VCaP (cell line): Measurements from ENCODE around the gene VGLL4.

Source experiments
- H3K27ac ChIP-seq: fragments of 450-650 bp; 2 replicates; pipeline ENCODE4 v1.5.1; 2017
- TF ChIP-seq, protein P1 (sequence below): fragments of 450-650 bp; conservative IDR thresholded peaks from 2 replicates; pipeline ENCODE4 v1.5.1; 2017; ENCODE audit warnings: mild to moderate bottlenecking, moderate library complexity

Gene VGLL4

DNA sequence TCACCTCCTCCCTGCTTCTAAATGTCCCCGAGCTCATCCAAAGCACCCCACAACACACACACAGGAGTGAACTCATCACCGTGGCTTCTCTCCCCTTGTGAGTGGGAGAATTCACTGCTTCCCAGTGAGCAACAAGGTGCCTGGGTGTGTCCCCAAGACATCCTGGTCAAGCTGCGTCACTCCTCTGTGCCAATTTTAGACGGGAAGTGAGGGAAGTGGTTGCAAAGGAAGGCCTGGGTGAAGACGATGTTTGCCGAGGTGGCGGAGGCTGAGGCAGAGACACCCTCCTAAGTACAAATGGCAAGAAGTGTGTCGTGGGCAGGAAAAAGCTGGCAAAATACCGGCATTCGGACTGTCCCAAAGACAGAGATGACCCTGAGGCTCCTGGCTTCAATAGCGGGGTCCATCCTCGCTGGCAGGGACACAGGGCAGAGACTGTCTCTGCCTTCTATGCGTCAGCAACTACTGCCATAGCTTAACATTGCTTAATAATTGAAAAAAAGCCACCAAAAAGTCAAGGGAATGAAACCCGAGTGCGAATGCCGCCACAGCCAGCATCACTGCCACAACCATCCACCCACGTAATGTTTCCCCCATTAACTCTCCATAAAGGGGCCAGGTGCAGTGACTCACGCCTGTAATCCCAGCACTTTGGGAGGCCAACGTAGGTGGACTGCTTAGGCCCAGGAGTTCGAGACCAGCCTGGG lies 72.8 kb downstream of the VGLL4 start:
- H3K27ac ChIP-seq: no peak overlapping the region
- TF ChIP-seq, protein P1, sequence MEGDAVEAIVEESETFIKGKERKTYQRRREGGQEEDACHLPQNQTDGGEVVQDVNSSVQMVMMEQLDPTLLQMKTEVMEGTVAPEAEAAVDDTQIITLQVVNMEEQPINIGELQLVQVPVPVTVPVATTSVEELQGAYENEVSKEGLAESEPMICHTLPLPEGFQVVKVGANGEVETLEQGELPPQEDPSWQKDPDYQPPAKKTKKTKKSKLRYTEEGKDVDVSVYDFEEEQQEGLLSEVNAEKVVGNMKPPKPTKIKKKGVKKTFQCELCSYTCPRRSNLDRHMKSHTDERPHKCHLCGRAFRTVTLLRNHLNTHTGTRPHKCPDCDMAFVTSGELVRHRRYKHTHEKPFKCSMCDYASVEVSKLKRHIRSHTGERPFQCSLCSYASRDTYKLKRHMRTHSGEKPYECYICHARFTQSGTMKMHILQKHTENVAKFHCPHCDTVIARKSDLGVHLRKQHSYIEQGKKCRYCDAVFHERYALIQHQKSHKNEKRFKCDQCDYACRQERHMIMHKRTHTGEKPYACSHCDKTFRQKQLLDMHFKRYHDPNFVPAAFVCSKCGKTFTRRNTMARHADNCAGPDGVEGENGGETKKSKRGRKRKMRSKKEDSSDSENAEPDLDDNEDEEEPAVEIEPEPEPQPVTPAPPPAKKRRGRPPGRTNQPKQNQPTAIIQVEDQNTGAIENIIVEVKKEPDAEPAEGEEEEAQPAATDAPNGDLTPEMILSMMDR: no peak

DNA sequence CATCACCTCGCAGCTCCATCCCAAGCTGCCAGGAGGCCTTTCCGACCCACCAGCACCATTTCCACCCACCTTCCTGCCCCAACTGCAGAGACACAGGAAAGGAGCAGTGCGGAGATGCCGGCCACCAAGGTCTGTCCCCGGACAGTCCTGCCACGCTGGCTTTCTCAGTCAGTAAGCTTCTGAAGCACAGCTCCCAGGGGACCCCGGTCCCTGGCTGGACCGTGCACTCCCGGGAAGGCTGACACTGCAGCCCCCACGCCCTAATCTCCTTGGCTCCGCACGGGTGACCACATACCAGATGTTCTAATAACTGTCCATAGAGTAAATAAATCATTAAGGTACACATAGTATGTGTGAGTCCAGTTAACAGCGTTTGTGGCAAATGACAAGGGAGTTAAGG lies 73.5 kb downstream of the VGLL4 start:
- H3K27ac ChIP-seq: no peak overlapping the region

DNA sequence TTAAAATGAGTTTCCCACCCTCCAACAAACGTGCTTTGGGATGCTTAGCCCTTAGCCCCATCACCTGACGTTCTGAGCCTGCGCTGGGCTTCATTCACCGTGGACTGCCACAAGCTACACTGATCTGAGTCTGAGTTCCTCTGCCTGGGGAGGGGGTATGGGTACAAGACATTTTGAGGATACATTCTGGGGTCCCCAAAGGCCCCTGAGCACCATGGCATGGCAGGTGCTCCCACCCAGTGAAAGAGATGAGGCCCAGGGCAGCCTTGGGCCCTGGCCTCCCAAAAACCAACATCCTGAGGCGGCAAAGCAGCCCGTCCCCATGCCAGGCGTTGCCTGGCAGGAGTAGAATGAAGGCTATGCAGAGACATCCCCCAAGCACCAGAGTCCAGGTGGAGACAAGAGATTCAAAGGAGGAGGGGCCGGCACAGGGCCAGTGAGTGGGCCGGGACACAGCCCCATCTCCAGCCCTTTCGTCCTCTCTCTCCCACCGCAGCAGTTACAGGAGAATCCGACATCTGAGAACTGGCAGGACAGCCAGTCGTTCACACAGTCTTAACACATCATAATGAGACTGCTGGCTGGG lies 74.5 kb downstream of the VGLL4 start:
- TF ChIP-seq, protein P1: no peak
- no peak overlapping the region for H3K27ac ChIP-seq

More for the DNA sequence above, 73.5 kb downstream of the VGLL4 start:
- TF ChIP-seq, protein P1: no peak

DNA sequence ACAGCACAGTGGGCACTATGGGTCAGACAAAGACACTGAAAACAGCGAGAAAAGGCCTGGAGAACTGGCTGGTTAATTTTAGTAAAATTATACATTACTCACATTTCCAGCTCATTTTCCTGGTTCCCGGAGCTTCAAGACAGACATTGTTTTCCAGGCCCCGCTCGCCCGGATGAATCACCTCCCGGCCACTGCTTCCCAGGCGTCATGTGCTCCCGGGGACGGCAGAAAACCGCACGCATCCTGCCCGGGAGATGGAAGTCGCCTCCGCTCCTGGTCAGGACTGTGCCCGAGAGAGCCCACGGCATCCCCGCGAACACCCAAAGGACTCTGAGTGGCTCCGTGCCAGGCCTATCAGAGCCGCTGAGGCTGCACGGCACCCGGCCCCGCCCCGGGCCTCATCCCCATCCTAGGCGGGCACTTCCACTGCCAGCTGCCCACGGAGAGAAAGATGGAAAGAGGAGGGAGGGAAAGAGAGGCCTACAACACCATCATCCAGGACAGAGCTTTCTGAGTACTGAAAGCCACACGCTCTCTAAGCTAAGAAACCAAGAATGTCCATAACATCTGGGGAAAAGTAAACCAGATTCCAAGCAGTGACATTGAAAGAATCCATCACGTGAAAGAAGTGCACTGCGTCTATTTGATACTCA lies 75.1 kb downstream of the VGLL4 start:
- H3K27ac ChIP-seq: no peak overlapping the region
- TF ChIP-seq, protein P1: no peak

DNA sequence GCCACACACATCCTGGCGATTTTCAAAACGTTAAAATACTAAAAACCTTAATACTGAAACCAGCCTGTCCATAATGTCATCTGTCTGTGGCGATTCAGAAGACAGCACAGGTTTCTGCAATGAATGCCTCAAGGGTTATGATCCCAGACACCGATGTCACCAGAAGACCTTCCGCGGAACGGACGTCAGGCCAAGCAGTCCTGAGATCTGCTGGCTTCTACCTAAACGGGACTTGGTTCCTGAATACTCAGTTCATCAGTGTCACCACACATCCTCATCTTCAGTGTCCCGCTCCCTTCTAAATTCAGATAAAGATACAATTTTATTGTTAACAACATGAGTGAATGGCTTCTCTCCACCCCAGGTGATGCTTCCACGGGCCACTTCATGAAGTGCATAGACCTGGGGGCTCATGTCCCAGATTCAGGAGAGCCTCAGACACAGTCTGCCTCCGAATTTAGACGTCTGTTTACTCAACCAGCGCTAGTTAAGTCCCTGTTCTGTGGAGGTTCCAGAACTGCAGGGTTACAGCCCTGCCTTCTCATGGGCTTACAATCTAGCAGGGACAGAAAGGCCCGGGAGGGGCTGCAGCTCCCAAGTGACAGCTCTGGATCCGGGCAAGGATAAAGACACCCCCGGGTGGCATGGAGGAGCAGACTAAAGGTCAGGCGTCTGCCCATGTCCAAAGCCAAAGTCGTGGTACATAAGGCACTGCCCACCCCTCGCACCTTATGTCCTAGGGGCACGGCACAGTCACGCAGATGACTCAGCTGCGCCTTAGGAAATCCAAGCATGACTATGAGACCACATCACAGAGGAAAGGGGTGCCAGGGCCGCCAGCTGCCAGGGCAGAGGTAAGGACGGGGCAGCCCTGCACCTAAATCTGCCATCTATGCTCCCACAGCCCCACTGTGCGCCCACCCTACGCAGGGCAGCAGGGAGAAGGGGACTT lies 75.9 kb downstream of the VGLL4 start:
- no peak overlapping the region for H3K27ac ChIP-seq
- TF ChIP-seq, protein P1: no peak

DNA sequence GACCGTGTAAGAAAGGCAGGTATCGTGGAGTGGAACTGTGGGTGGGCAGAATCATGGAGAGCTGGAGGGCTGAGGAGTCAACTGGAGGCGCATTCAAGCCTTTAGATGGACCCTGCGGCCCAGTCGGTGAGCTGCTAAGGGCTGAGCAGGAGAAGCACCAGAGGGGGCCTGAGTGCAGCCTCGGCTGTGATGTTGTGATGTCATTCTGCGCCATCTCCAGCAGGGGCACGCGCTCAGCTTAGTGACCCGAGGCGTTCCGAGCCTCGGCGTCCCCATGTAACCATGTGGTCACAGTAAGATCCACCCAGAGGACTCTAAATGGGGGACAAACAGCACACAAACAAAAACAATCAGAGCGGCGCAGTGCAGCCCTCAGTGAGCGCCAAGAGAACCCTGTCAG lies 76.8 kb downstream of the VGLL4 start:
- H3K27ac ChIP-seq: no peak overlapping the region
- TF ChIP-seq, protein P1: peak; percentile 12; the same call in 1 of the 2 replicates
